Posterior cingulate gyrus (tissue), 11 donors: ENCODE data around the gene PTH1R.
A peak's percentile ranks its signal among the peaks of the same experiment; 100 is the strongest.

ENCODE experiments used
- DNase-seq, 10 donors: peaks; one replicate each; pipeline versions ENCODE4 v3.0.0 to v3.0.0-alpha.2; 2020 to 2021; ENCODE audit warnings: mixed read lengths in 3 of 10
- intact Hi-C: fragments of 100-400 bp; cut with DNase I; formaldehyde crosslinking; loops from one replicate; pipeline ENCODE4 v1.15.1; 2023

Gene PTH1R

DNA sequence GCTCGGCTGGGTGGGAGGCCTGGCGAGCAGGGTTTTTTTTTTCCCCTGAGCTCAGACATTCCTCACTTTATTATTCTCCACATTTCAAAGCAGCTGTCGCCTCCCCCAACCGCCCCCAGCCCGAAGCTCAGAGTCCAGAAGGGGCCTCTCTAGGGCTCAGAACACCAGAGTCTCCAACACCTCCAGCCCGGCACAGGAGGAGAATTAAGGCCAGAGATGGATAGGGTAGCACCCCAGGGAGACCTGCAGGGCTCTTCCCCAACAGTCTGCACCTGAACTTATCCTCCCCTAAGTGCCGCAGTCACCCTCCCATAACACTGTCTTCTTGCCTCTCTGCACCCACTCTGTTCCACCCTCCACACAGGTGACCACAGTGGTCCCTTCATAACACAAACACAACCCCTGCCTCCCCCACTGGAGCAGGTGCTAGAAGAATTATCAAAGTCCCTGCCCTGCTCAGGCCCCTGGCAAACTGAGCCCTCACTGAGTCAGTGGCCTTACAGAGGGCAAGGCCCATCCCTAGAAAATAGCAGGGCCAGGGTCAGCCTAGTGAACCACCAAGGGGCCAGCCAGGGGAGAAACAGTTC lies 28.4 kb upstream of the PTH1R start:
- peak in 3 of 10 donors; percentile 2 to 41 (median 7) for DNase-seq
- intact Hi-C loops: no loop called here

- intact Hi-C loops: no loop called here
- peak in 3 of 10 donors; percentile 1 to 57 (median 4) for DNase-seq
Observed at GRCh38 chr3:46849686-46850467, 27.6 kb upstream of the PTH1R start.

DNA sequence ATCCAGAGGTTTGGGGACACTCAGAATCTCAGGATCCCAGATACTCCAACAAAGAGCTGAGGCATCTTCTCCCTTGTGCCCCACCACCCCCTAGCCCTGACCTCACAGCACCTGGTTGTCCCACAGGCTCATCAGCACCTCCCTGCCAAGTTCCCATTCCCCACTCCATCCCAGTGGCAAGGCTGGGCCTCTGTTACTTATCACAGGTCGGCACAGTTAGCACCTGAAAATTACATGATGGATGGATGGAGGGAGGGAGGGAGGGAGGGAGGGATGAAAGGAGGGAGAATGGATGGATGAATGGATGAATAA lies 27.1 kb upstream of the PTH1R start:
- intact Hi-C loops: no loop called here
- DNase-seq: peak in 2 of 10 donors; percentile 8 to 56

- intact Hi-C loops: no loop called here
- DNase-seq: peak in 6 of 10 donors; percentile 1 to 73 (median 9)
Observed at GRCh38 chr3:46851364-46852333, 25.9 kb upstream of the PTH1R start.

- peak in 2 of 10 donors; percentile 1 to 2 for DNase-seq
- intact Hi-C loops: no loop called here
Observed at GRCh38 chr3:46852334-46852720, 25.2 kb upstream of the PTH1R start.

GRCh38 chr3:46852839-46853355 lies 24.6 kb upstream of the PTH1R start:
- intact Hi-C loops: no loop called here
- DNase-seq: peak in 4 of 10 donors; percentile 3 to 52 (median 22)

DNA sequence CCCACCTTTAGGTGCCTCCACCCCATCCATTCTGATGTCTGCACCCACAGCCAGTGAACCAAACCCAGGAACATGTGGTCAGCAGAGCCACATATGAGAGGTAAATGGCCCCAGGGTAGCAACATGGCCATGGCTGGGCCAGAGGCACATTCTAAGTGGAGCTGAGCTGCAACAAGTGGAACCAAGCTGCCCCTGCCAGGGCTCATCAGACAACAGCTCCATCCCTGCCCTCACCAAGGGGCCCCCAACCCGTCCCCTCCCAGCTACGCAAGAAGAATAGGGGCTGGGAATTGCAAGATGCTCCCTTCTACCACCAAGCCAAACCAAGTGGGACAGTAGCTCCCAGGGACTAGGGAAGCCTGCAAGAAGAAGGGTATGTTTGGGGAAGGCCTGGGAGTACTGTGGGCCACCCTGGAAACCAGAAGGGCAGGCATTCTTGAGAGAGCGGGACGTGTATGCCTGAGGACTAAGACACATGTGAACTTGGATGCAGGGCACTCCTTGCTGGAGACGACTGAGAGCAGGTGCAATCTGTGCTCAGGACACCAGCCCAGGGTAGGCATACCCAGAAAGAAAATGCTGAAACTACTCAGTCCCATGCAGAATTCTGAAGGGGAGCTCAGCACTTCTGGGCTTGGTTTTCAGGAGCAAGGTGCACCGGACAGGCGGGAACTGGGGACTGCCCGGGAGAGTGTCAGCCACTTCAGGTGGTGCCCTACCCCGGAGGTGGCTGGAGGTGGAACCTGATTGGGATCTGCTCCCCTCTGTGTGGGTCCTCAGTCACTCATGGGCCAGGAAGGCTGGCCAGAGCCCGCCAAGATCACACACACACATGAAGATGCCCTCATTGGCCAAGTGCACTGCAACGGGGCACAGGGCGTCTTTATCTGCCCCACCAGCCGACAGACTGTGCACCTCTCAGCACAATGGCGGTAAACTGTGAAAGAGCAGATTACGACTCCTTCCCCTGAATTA lies 23.8 kb upstream of the PTH1R start:
- intact Hi-C loops: no loop called here
- DNase-seq: peak in 6 of 10 donors; percentile 1 to 69 (median 36)

- intact Hi-C loops: no loop called here
- DNase-seq: peak in 4 of 10 donors; percentile 3 to 47 (median 22)
Observed at GRCh38 chr3:46854555-46854991, 22.9 kb upstream of the PTH1R start.

GRCh38 chr3:46856576-46857471 lies 20.7 kb upstream of the PTH1R start:
- intact Hi-C loops: no loop called here
- peak in 5 of 10 donors; percentile 4 to 78 (median 39) for DNase-seq

GRCh38 chr3:46857485-46858341 lies 19.8 kb upstream of the PTH1R start:
- intact Hi-C loops: no loop called here
- DNase-seq: peak in 6 of 10 donors; percentile 1 to 66 (median 23)

GRCh38 chr3:46858456-46858855 lies 19.1 kb upstream of the PTH1R start:
- peak in 4 of 10 donors; percentile 3 to 58 (median 24) for DNase-seq
- intact Hi-C loops: no loop called here

DNA sequence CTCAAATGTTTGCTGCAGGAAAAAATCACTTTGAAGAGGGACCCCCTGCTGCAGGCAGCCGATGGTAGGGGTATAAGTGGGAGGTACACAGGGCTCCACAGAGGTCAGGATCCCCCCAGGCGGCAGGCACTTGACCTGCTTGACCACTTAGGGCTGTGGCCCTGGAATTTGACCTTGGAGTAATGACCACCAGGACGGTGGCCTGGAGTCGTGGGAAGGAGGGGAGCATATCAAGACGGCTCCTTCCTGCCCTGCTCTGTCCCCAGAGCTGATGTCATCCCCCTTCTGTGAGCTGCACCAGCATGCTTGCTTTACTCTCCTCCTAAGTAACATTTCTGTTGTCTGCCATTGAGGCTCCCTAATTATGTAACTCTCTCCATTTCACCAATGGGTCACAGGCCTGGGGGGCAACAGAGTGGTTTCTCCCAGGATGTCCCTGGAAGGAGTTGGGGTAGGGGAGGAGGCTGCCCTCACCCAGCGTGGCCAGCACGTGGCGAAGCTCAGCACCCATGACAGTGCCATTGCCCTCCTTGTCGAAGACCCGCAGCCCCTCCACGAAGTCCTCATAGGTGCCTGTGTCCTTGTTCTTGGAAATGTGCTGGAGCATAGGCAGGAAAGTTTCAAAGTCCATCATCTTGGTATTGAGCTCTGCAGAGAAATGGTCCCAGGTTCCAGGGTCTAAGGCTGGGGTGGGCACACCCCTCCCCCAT lies 18.4 kb upstream of the PTH1R start:
- DNase-seq: peak in 6 of 10 donors; percentile 1 to 61 (median 20)
- intact Hi-C loops: no loop called here

GRCh38 chr3:46860017-46860809 lies 17.3 kb upstream of the PTH1R start:
- peak in 6 of 10 donors; percentile 6 to 72 (median 38) for DNase-seq
- intact Hi-C loops: no loop called here

DNA sequence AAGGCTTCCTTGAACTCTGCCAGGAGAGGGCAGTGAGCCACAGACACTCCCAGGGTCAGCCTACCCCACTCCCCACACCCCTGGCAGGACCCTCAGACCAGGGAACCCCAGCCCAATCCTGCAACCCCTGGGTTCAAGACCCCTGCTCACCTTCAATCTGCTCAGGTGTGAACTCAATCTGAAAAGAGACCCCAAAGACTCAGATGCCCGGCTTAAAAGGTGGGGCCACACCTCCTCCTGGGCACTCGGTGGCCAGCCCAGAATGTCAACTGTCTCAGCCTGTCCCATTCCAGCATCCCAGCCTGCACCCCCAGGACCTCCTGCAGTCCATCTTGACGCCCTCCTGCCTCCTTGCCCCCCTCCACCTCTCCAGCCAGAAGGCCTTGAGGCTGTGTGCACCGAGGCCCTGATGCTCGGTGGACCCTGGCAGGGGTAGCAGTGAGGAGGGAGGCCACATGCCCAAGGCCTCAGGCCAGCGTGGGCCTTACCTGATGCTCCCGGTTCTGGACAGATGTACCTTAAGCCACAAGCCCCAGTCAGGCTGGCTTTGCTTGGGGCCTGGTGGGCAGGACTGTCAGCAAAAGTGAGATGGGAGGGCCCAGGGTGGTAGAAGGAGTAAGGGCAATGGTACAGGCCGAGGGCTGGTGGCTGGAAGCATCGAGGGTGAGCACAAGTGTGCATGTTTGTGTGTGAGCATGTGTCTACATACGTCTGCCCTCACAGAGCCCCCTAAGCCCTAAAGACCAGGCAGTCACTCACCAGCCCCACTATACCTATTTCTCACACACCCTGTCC lies 16.5 kb upstream of the PTH1R start:
- intact Hi-C loops: no loop called here
- DNase-seq: peak in 6 of 10 donors; percentile 1 to 71 (median 27)
